HepG2 (cell line): ENCODE measurements around the gene SLC35B2. TPM values are rescaled to one million over a fixed set of nuclear protein-coding genes. Genes with fewer than 3 reads are reported as not detected.

Source experiments
- ELF1 ChIP-seq: sonication (generic); formaldehyde crosslinking; IDR thresholded peaks from 2 replicates; pipeline ENCODE4 v1.4.0; 2020; ENCODE audit warnings: missing genetic modification reagents
- MAFK ChIP-seq, 2 experiments: IDR thresholded peaks in 1 of 2; conservative IDR thresholded peaks in 1 of 2; 2 replicates each; pipeline ENCODE4 v1.6.1; 2011; ENCODE audit warnings: improper control_type of control experiment in 2 of 2, low read length in 2 of 2
- SSRP1 ChIP-seq: IDR thresholded peaks from 2 replicates; pipeline ENCODE4 v1.6.1; 2016; ENCODE audit warnings: control low read depth
- STAT5B ChIP-seq: sonication (generic); formaldehyde crosslinking; IDR thresholded peaks from 2 replicates; pipeline ENCODE4 v1.4.0; 2020; ENCODE audit warnings: missing genetic modification reagents
- TCF7L2 ChIP-seq: IDR thresholded peaks from 2 replicates; pipeline ENCODE4 v1.6.1; 2011; ENCODE audit warnings: mild to moderate bottlenecking, low read depth, low read length, moderate library complexity
- U2AF2 ChIP-seq: fragments of 200-400 bp; formaldehyde crosslinking; IDR thresholded peaks from 2 replicates; pipeline ENCODE4 v1.6.1; 2017; ENCODE audit warnings: low read depth, mild to moderate bottlenecking, low read length
- ZNF136 ChIP-seq: sonication (generic); formaldehyde crosslinking; IDR thresholded peaks from 2 replicates; pipeline ENCODE4 v1.8.1; 2022; ENCODE audit warnings: low read depth, mild to moderate bottlenecking, moderate library complexity, missing genetic modification reagents
- ZNF143 ChIP-seq: sonication (generic); formaldehyde crosslinking; IDR thresholded peaks from 2 replicates; pipeline ENCODE4 v1.4.0; 2020; ENCODE audit warnings: missing genetic modification reagents
- ZNF180 ChIP-seq: sonication (generic); formaldehyde crosslinking; IDR thresholded peaks from 2 replicates; pipeline ENCODE4 v1.4.0; 2020; ENCODE audit warnings: low read depth, missing genetic modification reagents, borderline replicate concordance
- ZNF549 ChIP-seq: sonication (generic); formaldehyde crosslinking; IDR thresholded peaks from 2 replicates; pipeline ENCODE4 v1.5.0; 2020; ENCODE audit warnings: missing genetic modification reagents
- ZNF720 ChIP-seq: sonication (generic); formaldehyde crosslinking; IDR thresholded peaks from 2 replicates; pipeline ENCODE4 v1.4.0; 2020; ENCODE audit warnings: missing genetic modification reagents
- ZNF773 ChIP-seq: sonication (generic); formaldehyde crosslinking; IDR thresholded peaks from 2 replicates; pipeline ENCODE4 v1.4.0; 2020; ENCODE audit warnings: missing genetic modification reagents, borderline replicate concordance
- ZNF841 ChIP-seq: sonication (generic); formaldehyde crosslinking; IDR thresholded peaks from 2 replicates; pipeline ENCODE4 v1.8.1; 2023; ENCODE audit warnings: missing genetic modification reagents, borderline replicate concordance
- polyA plus RNA-seq, 8 experiments: library from polyadenylated mRNA; depleted of rRNA in 3 of 8; stranded (reverse) in 7 of 8; unstranded in 1 of 8; fragments of >200 nt; fragmentation: Illumina TruSeq in 4 of 8; extraction: Trizol in 4 of 8; gene quantifications; 2 replicates each; pipeline versions ENCODE4 v1.2.1 to v1.2.3, GENCODE V29; 2011 to 2016; ENCODE audit warnings: low read depth in 4 of 8, missing spikeins in 1 of 8, mixed read lengths in 1 of 8; ENCODE audit not compliant: insufficient read depth in 1 of 8
- total RNA-seq, 5 experiments: library from RNA; depleted of rRNA; stranded (reverse); fragments of >200 nt; fragmentation: Illumina TruSeq; extraction: Trizol; gene quantifications; 2 replicates each; pipeline ENCODE4 v1.2.3, GENCODE V29; 2016; ENCODE audit warnings: low read depth in 1 of 5
- TF ChIP-seq, protein P1 (sequence below): sonication (generic); formaldehyde crosslinking; IDR thresholded peaks from 2 replicates; pipeline ENCODE4 v1.4.0; 2020; ENCODE audit warnings: missing genetic modification reagents, low read depth, mild to moderate bottlenecking, borderline replicate concordance
- TF ChIP-seq, protein P2 (sequence below): sonication (generic); formaldehyde crosslinking; IDR thresholded peaks from 2 replicates; pipeline ENCODE4 v1.4.0; 2020; ENCODE audit warnings: missing genetic modification reagents, mild to moderate bottlenecking, borderline replicate concordance
- TF ChIP-seq, protein P3 (sequence below): sonication (generic); formaldehyde crosslinking; IDR thresholded peaks from 2 replicates; pipeline ENCODE4 v1.5.0; 2020; ENCODE audit warnings: missing genetic modification reagents
- TF ChIP-seq, protein P4 (sequence below): IDR thresholded peaks from 2 replicates; pipeline ENCODE4 v1.6.1; 2016
- TF ChIP-seq, protein P5 (sequence below): sonication (generic); IDR thresholded peaks from 2 replicates; pipeline ENCODE4 v1.6.1; 2016; ENCODE audit warnings: low read depth, borderline replicate concordance

The SLC35B2 gene
- total and polyA plus RNA-seq, 2 of the 13 experiments (the other 11 are each of a cell fraction or from before 2014, with no cell fraction given), result 61.1 to 148 TPM

DNA sequence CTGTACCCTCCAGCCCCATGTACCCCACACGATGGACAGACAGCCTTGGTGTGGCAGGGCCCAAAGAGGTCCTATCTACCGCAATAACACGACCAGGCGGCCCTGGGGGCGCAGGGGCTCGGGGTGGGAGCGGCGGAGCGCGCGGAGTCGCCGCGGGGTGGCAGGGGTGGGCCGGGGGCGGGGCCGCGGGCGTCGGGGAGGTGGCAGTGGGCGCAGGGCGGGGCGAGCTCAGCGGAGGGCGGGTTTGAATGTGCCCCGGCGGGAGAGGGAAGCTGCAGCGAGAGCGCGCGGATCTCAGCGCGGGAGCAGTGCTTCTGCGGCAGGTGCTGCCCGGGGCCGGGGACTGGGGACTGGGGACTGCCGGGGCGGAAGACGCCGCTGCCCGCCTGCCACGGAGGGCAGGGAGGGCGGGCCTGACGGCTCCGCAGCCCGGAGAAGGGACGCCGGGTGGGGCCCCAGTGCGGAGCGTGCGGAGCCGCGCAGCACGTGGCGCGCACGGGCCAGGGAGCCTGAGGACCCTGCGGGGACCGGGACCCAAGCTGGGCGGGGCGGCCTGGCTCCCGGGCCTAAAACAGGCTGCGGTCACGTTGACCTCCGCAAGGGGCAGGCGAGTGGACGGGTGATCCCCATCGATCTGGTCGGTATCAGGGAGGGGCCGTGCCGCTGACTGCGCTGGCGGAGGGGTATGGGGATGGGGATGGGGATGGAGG is 33.9 kb downstream of the SLC35B2 start, which contains the start of gene SLC29A1 (continued):
- TF ChIP-seq, protein P1, sequence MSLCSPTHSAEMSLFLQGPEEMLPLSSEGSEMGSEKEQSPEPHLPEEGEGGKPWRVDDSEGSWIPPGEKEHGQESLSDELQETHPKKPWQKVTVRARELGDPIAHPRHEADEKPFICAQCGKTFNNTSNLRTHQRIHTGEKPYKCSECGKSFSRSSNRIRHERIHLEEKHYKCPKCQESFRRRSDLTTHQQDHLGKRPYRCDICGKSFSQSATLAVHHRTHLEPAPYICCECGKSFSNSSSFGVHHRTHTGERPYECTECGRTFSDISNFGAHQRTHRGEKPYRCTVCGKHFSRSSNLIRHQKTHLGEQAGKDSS (CRISPR knock-in tag), result peak; percentile 31; the same call in 1 of the 2 replicates
- no peak for TF ChIP-seq SSRP1 (CRISPR knock-in tag)
- no peak for TF ChIP-seq ZNF720
- TF ChIP-seq, protein P2, sequence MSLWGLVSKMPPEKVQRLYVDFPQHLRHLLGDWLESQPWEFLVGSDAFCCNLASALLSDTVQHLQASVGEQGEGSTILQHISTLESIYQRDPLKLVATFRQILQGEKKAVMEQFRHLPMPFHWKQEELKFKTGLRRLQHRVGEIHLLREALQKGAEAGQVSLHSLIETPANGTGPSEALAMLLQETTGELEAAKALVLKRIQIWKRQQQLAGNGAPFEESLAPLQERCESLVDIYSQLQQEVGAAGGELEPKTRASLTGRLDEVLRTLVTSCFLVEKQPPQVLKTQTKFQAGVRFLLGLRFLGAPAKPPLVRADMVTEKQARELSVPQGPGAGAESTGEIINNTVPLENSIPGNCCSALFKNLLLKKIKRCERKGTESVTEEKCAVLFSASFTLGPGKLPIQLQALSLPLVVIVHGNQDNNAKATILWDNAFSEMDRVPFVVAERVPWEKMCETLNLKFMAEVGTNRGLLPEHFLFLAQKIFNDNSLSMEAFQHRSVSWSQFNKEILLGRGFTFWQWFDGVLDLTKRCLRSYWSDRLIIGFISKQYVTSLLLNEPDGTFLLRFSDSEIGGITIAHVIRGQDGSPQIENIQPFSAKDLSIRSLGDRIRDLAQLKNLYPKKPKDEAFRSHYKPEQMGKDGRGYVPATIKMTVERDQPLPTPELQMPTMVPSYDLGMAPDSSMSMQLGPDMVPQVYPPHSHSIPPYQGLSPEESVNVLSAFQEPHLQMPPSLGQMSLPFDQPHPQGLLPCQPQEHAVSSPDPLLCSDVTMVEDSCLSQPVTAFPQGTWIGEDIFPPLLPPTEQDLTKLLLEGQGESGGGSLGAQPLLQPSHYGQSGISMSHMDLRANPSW (CRISPR knock-in tag), result no peak
- TF ChIP-seq, protein P3, sequence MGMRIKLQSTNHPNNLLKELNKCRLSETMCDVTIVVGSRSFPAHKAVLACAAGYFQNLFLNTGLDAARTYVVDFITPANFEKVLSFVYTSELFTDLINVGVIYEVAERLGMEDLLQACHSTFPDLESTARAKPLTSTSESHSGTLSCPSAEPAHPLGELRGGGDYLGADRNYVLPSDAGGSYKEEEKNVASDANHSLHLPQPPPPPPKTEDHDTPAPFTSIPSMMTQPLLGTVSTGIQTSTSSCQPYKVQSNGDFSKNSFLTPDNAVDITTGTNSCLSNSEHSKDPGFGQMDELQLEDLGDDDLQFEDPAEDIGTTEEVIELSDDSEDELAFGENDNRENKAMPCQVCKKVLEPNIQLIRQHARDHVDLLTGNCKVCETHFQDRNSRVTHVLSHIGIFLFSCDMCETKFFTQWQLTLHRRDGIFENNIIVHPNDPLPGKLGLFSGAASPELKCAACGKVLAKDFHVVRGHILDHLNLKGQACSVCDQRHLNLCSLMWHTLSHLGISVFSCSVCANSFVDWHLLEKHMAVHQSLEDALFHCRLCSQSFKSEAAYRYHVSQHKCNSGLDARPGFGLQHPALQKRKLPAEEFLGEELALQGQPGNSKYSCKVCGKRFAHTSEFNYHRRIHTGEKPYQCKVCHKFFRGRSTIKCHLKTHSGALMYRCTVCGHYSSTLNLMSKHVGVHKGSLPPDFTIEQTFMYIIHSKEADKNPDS, result no peak
- TF ChIP-seq ZNF549, result peak; percentile 73; the same call in 1 of the 2 replicates
- TF ChIP-seq MAFK (conservative IDR thresholded peaks at IDR 0.05 in 1 of 2, IDR thresholded peaks at IDR 0.05 in 1 of 2; ENCODE audit: low read length in 2 of 2), result no peak
- TF ChIP-seq, protein P4, sequence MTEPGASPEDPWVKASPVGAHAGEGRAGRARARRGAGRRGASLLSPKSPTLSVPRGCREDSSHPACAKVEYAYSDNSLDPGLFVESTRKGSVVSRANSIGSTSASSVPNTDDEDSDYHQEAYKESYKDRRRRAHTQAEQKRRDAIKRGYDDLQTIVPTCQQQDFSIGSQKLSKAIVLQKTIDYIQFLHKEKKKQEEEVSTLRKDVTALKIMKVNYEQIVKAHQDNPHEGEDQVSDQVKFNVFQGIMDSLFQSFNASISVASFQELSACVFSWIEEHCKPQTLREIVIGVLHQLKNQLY, result peak; percentile 61; the same call in 1 of the 2 replicates
- TF ChIP-seq ZNF841 (CRISPR knock-in tag), result no peak
- TF ChIP-seq U2AF2, result no peak
- no peak for TF ChIP-seq ZNF143
- peak; percentile 69; the same call in 1 of the 2 replicates for TF ChIP-seq ZNF773 (CRISPR knock-in tag)
- TF ChIP-seq TCF7L2, result no peak
- no peak for TF ChIP-seq ZNF180
- no peak for TF ChIP-seq STAT5B (CRISPR knock-in tag)
- TF ChIP-seq ELF1 (CRISPR knock-in tag), result no peak
- TF ChIP-seq, protein P5, sequence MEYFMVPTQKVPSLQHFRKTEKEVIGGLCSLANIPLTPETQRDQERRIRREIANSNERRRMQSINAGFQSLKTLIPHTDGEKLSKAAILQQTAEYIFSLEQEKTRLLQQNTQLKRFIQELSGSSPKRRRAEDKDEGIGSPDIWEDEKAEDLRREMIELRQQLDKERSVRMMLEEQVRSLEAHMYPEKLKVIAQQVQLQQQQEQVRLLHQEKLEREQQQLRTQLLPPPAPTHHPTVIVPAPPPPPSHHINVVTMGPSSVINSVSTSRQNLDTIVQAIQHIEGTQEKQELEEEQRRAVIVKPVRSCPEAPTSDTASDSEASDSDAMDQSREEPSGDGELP, result peak; percentile 48; the same call in 1 of the 2 replicates
- TF ChIP-seq ZNF136, result no peak
